ENCODE results near the gene TACC2.

TACC2 gene

GRCh38 chr10:122030200-122030552, 41.2 kb downstream of the TACC2 start:
- Mint-ChIP-seq H3K4me3 (no peak overlapping the region), H3K9me3 (ENCODE audit: low read depth) (no peaks in the 10 kb centered on the region), H3K4me1 (ENCODE audit: low read depth) (no peaks in the 10 kb centered on the region), H3K36me3 (no peaks in the 10 kb centered on the region), H3K27me3 (peaks cover 13% of the 10 kb centered on the region), H3K27ac (no peak overlapping the region)

- H3K27ac Mint-ChIP-seq = no peak overlapping the region
- H3K27me3 Mint-ChIP-seq = peaks cover 21% of the 10 kb centered on the region
- no peaks in the 10 kb centered on the region for H3K9me3 Mint-ChIP-seq (ENCODE audit: low read depth)
- no peaks in the 10 kb centered on the region for H3K4me1 Mint-ChIP-seq (ENCODE audit: low read depth)
- H3K4me3 Mint-ChIP-seq = no peak overlapping the region
- no peaks in the 10 kb centered on the region for H3K36me3 Mint-ChIP-seq
These were observed 44.4 kb downstream of the TACC2 start for GRCh38 chr10:122033224-122033926.

DNA sequence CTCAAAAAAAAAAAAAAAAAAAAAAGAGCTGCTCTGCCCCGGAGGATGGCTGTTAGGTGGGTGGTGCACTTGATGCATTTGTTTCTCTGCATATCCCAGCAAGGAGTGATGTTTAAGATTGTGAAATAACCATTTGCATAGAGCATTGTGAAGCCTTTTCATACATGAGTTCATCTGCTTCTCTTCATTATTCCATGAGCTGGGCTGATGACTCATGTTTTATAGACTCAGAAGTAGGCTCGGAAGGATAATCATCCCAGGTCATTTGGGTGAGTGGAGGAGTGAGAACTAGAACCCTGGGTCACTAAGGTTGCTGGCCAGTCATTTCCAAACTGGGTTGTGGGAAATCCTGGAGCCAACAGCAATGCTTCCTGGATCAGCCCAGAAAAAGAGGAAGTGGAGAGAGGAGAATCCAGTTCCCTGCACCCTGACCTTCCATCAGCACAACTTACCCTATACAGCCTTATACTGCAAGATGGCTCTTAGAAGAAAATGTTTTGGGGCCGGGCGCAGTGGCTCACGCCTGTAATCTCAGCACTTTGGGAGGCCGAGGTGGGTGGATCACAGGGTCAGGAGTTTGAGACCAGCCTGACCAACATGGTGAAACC, 45.3 kb downstream of the TACC2 start:
- H3K36me3 Mint-ChIP-seq = no peaks in the 10 kb centered on the region
- no peaks in the 10 kb centered on the region for H3K4me1 Mint-ChIP-seq (ENCODE audit: low read depth)
- no peak overlapping the region for H3K4me3 Mint-ChIP-seq
- H3K27ac Mint-ChIP-seq = no peak overlapping the region
- no peaks in the 10 kb centered on the region for H3K9me3 Mint-ChIP-seq (ENCODE audit: low read depth)
- H3K27me3 Mint-ChIP-seq = peaks cover 23% of the 10 kb centered on the region

- Mint-ChIP-seq H3K4me3 (no peak overlapping the region), H3K27me3 (peaks cover 13% of the 10 kb centered on the region), H3K36me3 (no peaks in the 10 kb centered on the region), H3K27ac (no peak overlapping the region), H3K9me3 (ENCODE audit: low read depth) (no peaks in the 10 kb centered on the region), H3K4me1 (ENCODE audit: low read depth) (no peaks in the 10 kb centered on the region)
These were observed 51.8 kb downstream of the TACC2 start for GRCh38 chr10:122040786-122041185.

DNA sequence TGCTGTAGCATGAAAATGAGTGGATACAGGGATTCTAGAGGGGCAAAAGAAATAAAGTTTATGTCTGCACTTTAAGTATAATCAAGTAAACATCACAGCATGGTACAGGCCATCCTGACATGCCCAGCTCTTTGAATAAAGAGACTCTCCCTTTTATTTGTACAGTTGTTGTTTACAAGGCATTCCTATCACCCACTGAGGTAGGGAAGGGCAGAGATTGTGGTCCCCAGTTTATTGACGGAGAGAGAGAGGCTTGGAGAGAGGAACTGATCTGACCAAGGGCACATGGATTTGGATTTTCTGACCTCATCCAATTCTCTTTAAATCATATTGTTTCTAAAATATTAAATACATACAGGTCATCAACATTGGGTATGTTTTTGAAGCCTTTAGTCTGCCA, 53.9 kb downstream of the TACC2 start:
- Mint-ChIP-seq H3K4me1 (ENCODE audit: low read depth) (no peaks in the 10 kb centered on the region), H3K27ac (no peak overlapping the region), H3K27me3 (peaks cover 11% of the 10 kb centered on the region), H3K4me3 (no peak overlapping the region), H3K36me3 (no peaks in the 10 kb centered on the region), H3K9me3 (ENCODE audit: low read depth) (no peaks in the 10 kb centered on the region)

- peaks cover 6% of the 10 kb centered on the region for H3K27me3 Mint-ChIP-seq
- no peak overlapping the region for H3K4me3 Mint-ChIP-seq
- H3K36me3 Mint-ChIP-seq = no peaks in the 10 kb centered on the region
- no peaks in the 10 kb centered on the region for H3K4me1 Mint-ChIP-seq (ENCODE audit: low read depth)
- no peak overlapping the region for H3K27ac Mint-ChIP-seq
- H3K9me3 Mint-ChIP-seq (ENCODE audit: low read depth) = no peaks in the 10 kb centered on the region
These were observed 55.2 kb downstream of the TACC2 start for GRCh38 chr10:122044045-122044661.

- no peaks in the 10 kb centered on the region for H3K4me1 Mint-ChIP-seq (ENCODE audit: low read depth)
- H3K9me3 Mint-ChIP-seq (ENCODE audit: low read depth) = no peaks in the 10 kb centered on the region
- H3K27me3 Mint-ChIP-seq = peaks cover 6% of the 10 kb centered on the region
- H3K36me3 Mint-ChIP-seq = no peaks in the 10 kb centered on the region
- H3K4me3 Mint-ChIP-seq = no peak overlapping the region
- no peak overlapping the region for H3K27ac Mint-ChIP-seq
These were observed 55.8 kb downstream of the TACC2 start for GRCh38 chr10:122044713-122045112.

DNA sequence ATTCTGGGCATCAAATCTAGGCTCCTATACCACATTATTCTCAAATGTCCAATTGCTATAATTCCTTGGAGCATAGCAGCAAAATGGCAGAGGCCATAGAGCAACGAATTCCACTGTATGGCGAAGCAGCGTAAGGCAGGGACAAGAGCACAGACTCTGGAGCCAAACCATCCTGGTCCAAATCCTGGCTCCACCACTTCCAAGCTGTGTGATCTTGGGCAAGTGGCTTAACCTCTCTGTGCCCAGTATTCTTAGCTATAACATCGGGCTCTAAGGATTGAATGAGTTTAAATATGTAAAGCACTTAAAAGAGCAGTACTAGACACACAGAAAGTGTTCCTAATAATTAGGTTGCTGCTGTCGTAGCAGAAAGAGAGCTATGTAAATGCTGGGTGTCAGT, 56.2 kb downstream of the TACC2 start:
- H3K27me3 Mint-ChIP-seq = peaks cover 6% of the 10 kb centered on the region
- no peaks in the 10 kb centered on the region for H3K36me3 Mint-ChIP-seq
- no peaks in the 10 kb centered on the region for H3K9me3 Mint-ChIP-seq (ENCODE audit: low read depth)
- H3K27ac Mint-ChIP-seq = no peak overlapping the region
- no peaks in the 10 kb centered on the region for H3K4me1 Mint-ChIP-seq (ENCODE audit: low read depth)
- H3K4me3 Mint-ChIP-seq = no peak overlapping the region

- Mint-ChIP-seq H3K4me1 (ENCODE audit: low read depth) (no peaks in the 10 kb centered on the region), H3K36me3 (no peaks in the 10 kb centered on the region), H3K27me3 (peaks cover 6% of the 10 kb centered on the region), H3K9me3 (ENCODE audit: low read depth) (no peaks in the 10 kb centered on the region), H3K4me3 (no peak overlapping the region), H3K27ac (no peak overlapping the region)
These were observed 58.6 kb downstream of the TACC2 start for GRCh38 chr10:122047560-122047959.

GRCh38 chr10:122049076-122049475, 60.1 kb downstream of the TACC2 start:
- Mint-ChIP-seq H3K27me3 (peaks cover 9% of the 10 kb centered on the region), H3K9me3 (ENCODE audit: low read depth) (no peaks in the 10 kb centered on the region), H3K27ac (no peak overlapping the region), H3K36me3 (no peaks in the 10 kb centered on the region), H3K4me3 (no peak overlapping the region), H3K4me1 (ENCODE audit: low read depth) (no peaks in the 10 kb centered on the region)

- Mint-ChIP-seq H3K4me1 (ENCODE audit: low read depth) (no peaks in the 10 kb centered on the region), H3K4me3 (no peak overlapping the region), H3K9me3 (ENCODE audit: low read depth) (no peaks in the 10 kb centered on the region), H3K27me3 (peaks cover 7% of the 10 kb centered on the region), H3K36me3 (no peaks in the 10 kb centered on the region), H3K27ac (no peak overlapping the region)
These were observed 61.3 kb downstream of the TACC2 start for GRCh38 chr10:122050311-122050710.

DNA sequence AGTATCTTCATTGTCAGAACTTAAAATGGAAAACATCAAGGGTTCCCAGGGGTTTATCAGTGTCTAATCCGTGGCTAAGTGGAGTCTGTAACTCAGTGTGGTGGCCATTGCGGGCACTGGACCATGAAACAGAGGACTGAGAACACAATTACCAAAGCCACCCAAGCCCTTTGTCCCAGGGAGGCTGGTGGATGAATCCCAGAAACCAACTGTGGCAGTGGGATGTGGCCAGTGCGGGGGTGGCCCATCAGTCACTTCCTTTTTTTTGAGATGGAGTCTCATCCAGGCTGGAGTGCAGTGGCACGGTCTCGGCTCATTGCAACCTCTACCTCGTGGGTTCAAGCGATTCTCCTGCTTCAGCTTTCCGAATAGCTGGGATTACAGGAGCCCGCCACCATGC, 61.8 kb downstream of the TACC2 start:
- Mint-ChIP-seq H3K27me3 (peaks cover 7% of the 10 kb centered on the region), H3K27ac (no peak overlapping the region), H3K9me3 (ENCODE audit: low read depth) (no peaks in the 10 kb centered on the region), H3K4me3 (no peak overlapping the region), H3K4me1 (ENCODE audit: low read depth) (no peaks in the 10 kb centered on the region), H3K36me3 (no peaks in the 10 kb centered on the region)

- Mint-ChIP-seq H3K4me3 (no peak overlapping the region), H3K36me3 (no peaks in the 10 kb centered on the region), H3K4me1 (ENCODE audit: low read depth) (no peaks in the 10 kb centered on the region), H3K27me3 (peaks cover 5% of the 10 kb centered on the region), H3K9me3 (ENCODE audit: low read depth) (no peaks in the 10 kb centered on the region), H3K27ac (no peak overlapping the region)
These were observed 62.8 kb downstream of the TACC2 start for GRCh38 chr10:122051609-122052385.

DNA sequence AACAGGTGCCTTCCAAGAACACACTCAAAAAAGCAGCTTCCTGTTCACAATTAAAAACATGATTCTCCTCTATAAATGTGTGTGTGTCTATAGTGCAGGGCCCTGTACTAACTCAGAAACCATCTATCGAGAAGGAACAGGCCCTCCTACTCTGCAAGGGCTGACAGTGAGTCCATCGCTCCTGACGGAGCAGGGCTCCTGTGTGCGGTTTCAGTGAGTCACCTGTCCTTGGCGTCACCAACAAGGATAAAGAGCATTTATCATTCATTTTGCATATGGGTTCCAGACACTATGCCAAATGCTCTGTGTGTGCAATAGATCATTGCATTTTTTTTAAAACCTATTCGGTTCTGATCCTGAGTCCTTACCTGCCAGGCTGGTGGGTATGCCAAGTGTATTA, 63.7 kb downstream of the TACC2 start:
- H3K4me3 Mint-ChIP-seq = no peak overlapping the region
- H3K4me1 Mint-ChIP-seq (ENCODE audit: low read depth) = no peaks in the 10 kb centered on the region
- no peaks in the 10 kb centered on the region for H3K9me3 Mint-ChIP-seq (ENCODE audit: low read depth)
- peaks cover 4% of the 10 kb centered on the region for H3K27me3 Mint-ChIP-seq
- no peaks in the 10 kb centered on the region for H3K36me3 Mint-ChIP-seq
- H3K27ac Mint-ChIP-seq = no peak overlapping the region

DNA sequence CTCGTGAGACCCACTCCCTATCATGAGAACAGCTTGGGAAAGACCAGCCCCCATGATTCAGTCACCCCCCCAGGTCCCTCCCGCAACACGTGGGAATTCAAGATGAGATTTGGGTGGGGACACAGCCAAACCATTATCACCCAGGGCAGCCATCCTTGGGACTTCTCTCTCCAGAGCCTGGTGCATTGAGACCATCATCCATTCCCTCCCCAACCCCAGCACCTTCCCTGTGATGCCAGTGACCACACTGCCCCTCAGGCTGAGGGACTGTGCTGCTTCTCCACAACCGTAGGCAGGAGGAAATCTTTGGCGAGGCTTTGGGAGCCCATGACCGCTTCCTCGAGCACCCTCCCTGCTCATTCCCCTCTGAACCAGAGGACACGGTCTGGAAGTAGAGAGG, 64.4 kb downstream of the TACC2 start:
- peaks cover 4% of the 10 kb centered on the region for H3K27me3 Mint-ChIP-seq
- no peak overlapping the region for H3K4me3 Mint-ChIP-seq
- H3K36me3 Mint-ChIP-seq = no peaks in the 10 kb centered on the region
- H3K4me1 Mint-ChIP-seq (ENCODE audit: low read depth) = no peaks in the 10 kb centered on the region
- H3K9me3 Mint-ChIP-seq (ENCODE audit: low read depth) = peaks cover 3% of the 10 kb centered on the region
- no peak overlapping the region for H3K27ac Mint-ChIP-seq
